GM19467 (cell line): Measurements from ENCODE around the gene ADCY1.
"Not testable (repeated sequence)": the region's sequence is repeated elsewhere in the genome, so short reads cannot be mapped to it uniquely, and the experiment has no call there.

ENCODE experiments used
- ATAC-seq: cut with Tn5 transposase; IDR thresholded peaks from one replicate; pipeline ENCODE4 v1.9.1; 2021; ENCODE audit warnings: mild to moderate bottlenecking, moderate library complexity; ENCODE audit not compliant: unreplicated experiment

The ADCY1 gene

GRCh38 chr7:45726883-45727282, 152.7 kb downstream of the ADCY1 start:
- no peak for ATAC-seq

- ATAC-seq = not testable (repeated sequence)
Observed at GRCh38 chr7:45731692-45732443, 157.7 kb downstream of the ADCY1 start.

GRCh38 chr7:45738920-45739319, 164.8 kb downstream of the ADCY1 start:
- ATAC-seq = not testable (repeated sequence)

- ATAC-seq = not testable (repeated sequence)
Observed at GRCh38 chr7:45740573-45740972, 166.4 kb downstream of the ADCY1 start.

- not testable (repeated sequence) for ATAC-seq
Observed at GRCh38 chr7:45748976-45749375, 174.8 kb downstream of the ADCY1 start.

GRCh38 chr7:45751352-45751751, 177.2 kb downstream of the ADCY1 start:
- ATAC-seq = not testable (repeated sequence)

GRCh38 chr7:45756333-45756732, 182.2 kb downstream of the ADCY1 start:
- not testable (repeated sequence) for ATAC-seq

- ATAC-seq = not testable (repeated sequence)
Observed at GRCh38 chr7:45756757-45757156, 182.6 kb downstream of the ADCY1 start.

GRCh38 chr7:45759464-45759863, 185.3 kb downstream of the ADCY1 start:
- not testable (repeated sequence) for ATAC-seq

- not testable (repeated sequence) for ATAC-seq
Observed at GRCh38 chr7:45761545-45762205, 187.5 kb downstream of the ADCY1 start.

- ATAC-seq = not testable (repeated sequence)
Observed at GRCh38 chr7:45762225-45762994, 188.2 kb downstream of the ADCY1 start.

- peak; percentile 100 for ATAC-seq
Observed at GRCh38 chr7:45768516-45769394, 194.6 kb downstream of the ADCY1 start.

GRCh38 chr7:45769626-45770025, 195.5 kb downstream of the ADCY1 start:
- ATAC-seq = not testable (repeated sequence)
